ENCODE data around the gene TEFM.
A peak's percentile ranks its signal among the peaks of the same experiment; 100 is the strongest.
"Not testable (repeated sequence)": the region's sequence is repeated elsewhere in the genome, so short reads cannot be mapped to it uniquely, and the experiment has no call there.

The TEFM gene

GRCh38 chr17:30920683-30921543 lies 14.9 kb upstream of the TEFM start:
- FAIRE-seq, result no peak

GRCh38 chr17:30920282-30920681 lies 14.2 kb upstream of the TEFM start:
- FAIRE-seq, result no peak

- FAIRE-seq, result no peak
Observed at GRCh38 chr17:30917050-30917449, 11.0 kb upstream of the TEFM start.

- FAIRE-seq, result no peak
Observed at GRCh38 chr17:30915833-30916611, 10.0 kb upstream of the TEFM start.

- no peak for FAIRE-seq
Observed at GRCh38 chr17:30913955-30914354, 7.9 kb upstream of the TEFM start.

GRCh38 chr17:30910151-30910550 lies 4.1 kb upstream of the TEFM start:
- not testable (repeated sequence) for FAIRE-seq

GRCh38 chr17:30908717-30909420 lies 2.8 kb upstream of the TEFM start:
- FAIRE-seq, result no peak

- FAIRE-seq, result no peak
Observed at GRCh38 chr17:30905742-30906100, 317 bp downstream of the TEFM start.

- no peak for FAIRE-seq
Observed at GRCh38 chr17:30897311-30897710, 8.7 kb downstream of the TEFM start.

GRCh38 chr17:30894236-30894635 lies 11.8 kb downstream of the TEFM start:
- FAIRE-seq, result no peak

- no peak for FAIRE-seq
Observed at GRCh38 chr17:30886187-30886586, 19.9 kb downstream of the TEFM start.

- no peak for FAIRE-seq
Observed at GRCh38 chr17:30869005-30869404, 37.0 kb downstream of the TEFM start.

GRCh38 chr17:30864636-30865035 lies 41.4 kb downstream of the TEFM start:
- FAIRE-seq, result no peak

GRCh38 chr17:30858556-30859250 lies 47.3 kb downstream of the TEFM start:
- no peak for FAIRE-seq

GRCh38 chr17:30854146-30854545 lies 51.9 kb downstream of the TEFM start:
- peak; percentile 97 for FAIRE-seq

Data from G401.6 (cell line).